ENCODE results near the gene PKM. TPM values are rescaled to one million over a fixed set of nuclear protein-coding genes. Genes with fewer than 3 reads are reported as not detected.

The PKM gene
- total RNA-seq, 1 experiment from 2014 or later, result 1,026 TPM

- H3K27ac Mint-ChIP-seq, result no peak overlapping the region; a peak in 1 of 7 replicates
- no peaks in the 10 kb centered on the region for H3K9me3 ChIP-seq (ENCODE audit: control insufficient read depth, low read depth, low read length)
- no peaks in the 10 kb centered on the region for H4K20me1 ChIP-seq (ENCODE audit: control insufficient read depth, insufficient read depth, insufficient read length)
- no peak for DNase-seq
- no peak overlapping the region for H2AK5ac ChIP-seq (ENCODE audit: insufficient read length, low read length)
- H3K27me3 ChIP-seq (ENCODE audit: insufficient read depth, low read length), result no peaks in the 10 kb centered on the region
- H2BK120ac ChIP-seq (ENCODE audit: low read depth, low read length, poor library complexity, severe bottlenecking), result no peak overlapping the region
- H4K8ac ChIP-seq (replicated peaks; ENCODE audit: insufficient read length, low read depth, low read length), result no peak overlapping the region
- H3K23ac ChIP-seq (ENCODE audit: insufficient read length, low read depth, low read length), result no peak overlapping the region
- H3K4me1 ChIP-seq (ENCODE audit: insufficient read depth, low read length), result peaks cover 13% of the 10 kb centered on the region; the same call in 1 of the 2 replicates
- H3K9me3 Mint-ChIP-seq, result no peaks in the 10 kb centered on the region; a peak in 2 of 5 replicates
- H2BK5ac ChIP-seq (ENCODE audit: insufficient read length, low read length), result no peak overlapping the region
- peak overlapping the region; percentile 98 for H3K4me2 ChIP-seq (ENCODE audit: insufficient read depth, insufficient read length, low read length)
- H3K79me2 ChIP-seq (ENCODE audit: insufficient read depth, low read length), result peaks cover 46% of the 10 kb centered on the region; the same call in 1 of the 2 replicates
- no peak overlapping the region for H3K27ac ChIP-seq (ENCODE audit: insufficient read length, low read depth, low read length)
- peak overlapping the region; percentile 50 for H3K18ac ChIP-seq (ENCODE audit: insufficient read length, low read depth, low read length)
- no peak overlapping the region for H3K4ac ChIP-seq (ENCODE audit: low read depth, low read length)
- peak overlapping the region; percentile 94 for H3K14ac ChIP-seq (ENCODE audit: insufficient read depth, low read length)
- H3K79me1 ChIP-seq (ENCODE audit: insufficient read depth, low read depth, low read length, poor library complexity, severe bottlenecking), result peaks cover 4% of the 10 kb centered on the region
- no peak overlapping the region for H3K56ac ChIP-seq (ENCODE audit: insufficient read length, low read depth, low read length)
- H3K27me3 Mint-ChIP-seq (ENCODE audit: low read depth), result peaks cover 27% of the 10 kb centered on the region
- H2BK15ac ChIP-seq (ENCODE audit: low read depth, low read length), result no peak overlapping the region
- no peak overlapping the region for H2AFZ ChIP-seq (ENCODE audit: low read length)
- H3K4me1 Mint-ChIP-seq, result peaks cover 42 to 49% of the 10 kb centered on the region in 2 experiments
- no CpG with 5 or more reads among the region's 29 CpGs for WGBS (ENCODE audit: extremely low coverage, insufficient read length, low lambda C conversion rate)
- peaks cover 11 to 28% (median 14%) of the 10 kb centered on the region in 3 experiments; a peak in 6 of 7 replicates for H3K36me3 Mint-ChIP-seq (ENCODE audit: insufficient read depth in 1 of 3, low read depth in 3 of 3)
- no peak for TF ChIP-seq CTCF (conservative IDR thresholded peaks at IDR 0.05)
- peaks cover 24% of the 10 kb centered on the region for H3K23me2 ChIP-seq (ENCODE audit: insufficient read length, low read depth, low read length, poor library complexity, severe bottlenecking)
- no peak overlapping the region for H2BK12ac ChIP-seq (ENCODE audit: insufficient read length, low read depth, low read length)
- no peak overlapping the region for H3T11ph ChIP-seq (ENCODE audit: low read length)
- peak overlapping the region; percentile 98 for H3K9ac ChIP-seq (ENCODE audit: extremely low read depth, insufficient read length, low read length)
- peak overlapping the region; percentile 97 to 98 for H3K4me3 Mint-ChIP-seq
- no peak overlapping the region for H4K91ac ChIP-seq (ENCODE audit: insufficient read length, low read depth, low read length)
- H4K5ac ChIP-seq (ENCODE audit: insufficient read length, low read depth, low read length), result no peak overlapping the region
- no peak overlapping the region for H2BK20ac ChIP-seq (ENCODE audit: low read depth, low read length, poor library complexity, severe bottlenecking)
Observed at GRCh38 chr15:72229947-72230196, 1.1 kb downstream of the PKM start.
